ENCODE data around the gene SLC6A19. TPM values are rescaled to one million over a fixed set of nuclear protein-coding genes. Genes with fewer than 3 reads are reported as not detected.

SLC6A19 gene
- total and polyA plus RNA-seq, 10 of the 15 experiments (the other 5 are each of a cell fraction or from before 2014, with no cell fraction given), result 0.01 to 0.03 TPM; not detected in 8

DNA sequence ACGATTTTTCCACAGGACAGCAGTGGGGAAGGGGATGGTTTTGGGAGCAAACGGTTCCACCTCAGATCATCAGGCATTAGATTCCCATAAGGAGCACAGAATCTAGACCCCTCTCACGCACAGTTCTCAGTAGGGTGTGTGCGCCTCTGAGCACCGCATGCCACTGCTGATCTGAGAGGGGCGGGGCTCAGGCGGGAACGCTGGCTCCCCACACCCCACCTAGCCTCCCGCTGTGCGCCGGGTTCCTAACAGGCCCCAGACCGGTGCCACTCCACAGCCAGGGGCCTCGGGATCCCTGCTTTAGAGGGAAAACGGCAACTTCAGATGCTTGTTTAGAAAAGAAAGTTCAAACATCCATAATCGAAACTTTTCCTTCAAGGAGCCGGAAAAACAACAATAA lies 73.1 kb downstream of the SLC6A19 start:
- RAD21 ChIA-PET (ENCODE audit: unreplicated experiment), result no interaction called here
- SMC1A ChIA-PET (ENCODE audit: uncharacterized antibody, unreplicated experiment), result no interaction called here
- H3K9ac ChIP-seq (ENCODE audit: control insufficient read depth, insufficient read depth, low read length), result no peak overlapping the region
- POLR2A ChIA-PET, result no interaction called here
- peaks cover 0 to 18% of the 10 kb centered on the region in 2 experiments; a peak in 2 of 4 replicates for H3K36me3 ChIP-seq (ENCODE audit: control insufficient read depth in 2 of 2, insufficient read depth in 2 of 2, low read length in 1 of 2)
- H3K79me2 ChIP-seq (ENCODE audit: control insufficient read depth, insufficient read depth, low read length), result no peaks in the 10 kb centered on the region
- no peaks in the 10 kb centered on the region for H3K4me1 ChIP-seq (ENCODE audit: control insufficient read depth, insufficient read depth, low read length)
- intact Hi-C loops (cut with micrococcal nuclease; ENCODE audit: unreplicated experiment), result no loop called here
- whole genome bisulfite sequencing (ENCODE audit: insufficient coverage, insufficient replicate concordance, low lambda C conversion rate, missing lambda C conversion rate), result 61% methylated on average over 16 of the region's 16 CpGs
- no peaks in the 10 kb centered on the region; the same call in 2 of the 3 replicates for H3K9me3 ChIP-seq (replicated peaks; ENCODE audit: control insufficient read depth, insufficient read depth, low read length)
- no peaks in the 10 kb centered on the region for H3K27me3 ChIP-seq (replicated peaks in 1 of 2; ENCODE audit: control insufficient read depth in 2 of 2, insufficient read depth in 2 of 2, low read length in 1 of 2)
- BruUV-seq (replicated peaks), result no TSS peak
- no peak overlapping the region for H3K4me2 ChIP-seq (ENCODE audit: control insufficient read depth, insufficient read depth)
- H2AFZ ChIP-seq (ENCODE audit: control insufficient read depth, low read depth, low read length), result no peak overlapping the region
- H3K4me3 ChIP-seq, result no peak overlapping the region
- no peak for FAIRE-seq
- in situ Hi-C loops (cut with MboI), result no loop called here
- CTCF ChIA-PET, result no interaction called here
- ATAC-seq, result no peak
- H3K27ac ChIP-seq (ENCODE audit: control insufficient read depth, insufficient read depth), result no peak overlapping the region
- no peak for DNase-seq (ENCODE audit: low read depth, low spot score)
- H4K20me1 ChIP-seq (ENCODE audit: control insufficient read depth, insufficient read depth), result no peaks in the 10 kb centered on the region; the same call in 1 of the 2 replicates
- TF ChIP-seq NR2F1 (conservative IDR thresholded peaks at IDR 0.05) (no peak), HSF1 (IDR thresholded peaks at IDR 0.05; ENCODE audit: low read depth, low read length) (no peak), MEF2A (IDR thresholded peaks at IDR 0.05; ENCODE audit: insufficient read depth, low read depth, low read length) (no peak), GATAD2B (conservative IDR thresholded peaks at IDR 0.05; ENCODE audit: low read depth) (no peak), CEBPB (IDR thresholded peaks at IDR 0.05; ENCODE audit: borderline replicate concordance in 1 of 2, low read depth in 2 of 2, low read length in 2 of 2) (no peak), POU2F2 (IDR thresholded peaks at IDR 0.05; ENCODE audit: borderline replicate concordance, low read depth, low read length) (no peak), NFYA (IDR thresholded peaks at IDR 0.05; ENCODE audit: borderline replicate concordance, low read depth, low read length) (no peak), CBX5 (IDR thresholded peaks at IDR 0.05; ENCODE audit: low read depth) (no peak), CREB1 (IDR thresholded peaks at IDR 0.05; ENCODE audit: low read depth) (no peak), ZNF687 (IDR thresholded peaks at IDR 0.05) (no peak)
- TF ChIP-seq, protein P1, sequence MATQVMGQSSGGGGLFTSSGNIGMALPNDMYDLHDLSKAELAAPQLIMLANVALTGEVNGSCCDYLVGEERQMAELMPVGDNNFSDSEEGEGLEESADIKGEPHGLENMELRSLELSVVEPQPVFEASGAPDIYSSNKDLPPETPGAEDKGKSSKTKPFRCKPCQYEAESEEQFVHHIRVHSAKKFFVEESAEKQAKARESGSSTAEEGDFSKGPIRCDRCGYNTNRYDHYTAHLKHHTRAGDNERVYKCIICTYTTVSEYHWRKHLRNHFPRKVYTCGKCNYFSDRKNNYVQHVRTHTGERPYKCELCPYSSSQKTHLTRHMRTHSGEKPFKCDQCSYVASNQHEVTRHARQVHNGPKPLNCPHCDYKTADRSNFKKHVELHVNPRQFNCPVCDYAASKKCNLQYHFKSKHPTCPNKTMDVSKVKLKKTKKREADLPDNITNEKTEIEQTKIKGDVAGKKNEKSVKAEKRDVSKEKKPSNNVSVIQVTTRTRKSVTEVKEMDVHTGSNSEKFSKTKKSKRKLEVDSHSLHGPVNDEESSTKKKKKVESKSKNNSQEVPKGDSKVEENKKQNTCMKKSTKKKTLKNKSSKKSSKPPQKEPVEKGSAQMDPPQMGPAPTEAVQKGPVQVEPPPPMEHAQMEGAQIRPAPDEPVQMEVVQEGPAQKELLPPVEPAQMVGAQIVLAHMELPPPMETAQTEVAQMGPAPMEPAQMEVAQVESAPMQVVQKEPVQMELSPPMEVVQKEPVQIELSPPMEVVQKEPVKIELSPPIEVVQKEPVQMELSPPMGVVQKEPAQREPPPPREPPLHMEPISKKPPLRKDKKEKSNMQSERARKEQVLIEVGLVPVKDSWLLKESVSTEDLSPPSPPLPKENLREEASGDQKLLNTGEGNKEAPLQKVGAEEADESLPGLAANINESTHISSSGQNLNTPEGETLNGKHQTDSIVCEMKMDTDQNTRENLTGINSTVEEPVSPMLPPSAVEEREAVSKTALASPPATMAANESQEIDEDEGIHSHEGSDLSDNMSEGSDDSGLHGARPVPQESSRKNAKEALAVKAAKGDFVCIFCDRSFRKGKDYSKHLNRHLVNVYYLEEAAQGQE (IDR thresholded peaks at IDR 0.05; ENCODE audit: low read depth, low read length), result no peak
- TF ChIP-seq, protein P2, sequence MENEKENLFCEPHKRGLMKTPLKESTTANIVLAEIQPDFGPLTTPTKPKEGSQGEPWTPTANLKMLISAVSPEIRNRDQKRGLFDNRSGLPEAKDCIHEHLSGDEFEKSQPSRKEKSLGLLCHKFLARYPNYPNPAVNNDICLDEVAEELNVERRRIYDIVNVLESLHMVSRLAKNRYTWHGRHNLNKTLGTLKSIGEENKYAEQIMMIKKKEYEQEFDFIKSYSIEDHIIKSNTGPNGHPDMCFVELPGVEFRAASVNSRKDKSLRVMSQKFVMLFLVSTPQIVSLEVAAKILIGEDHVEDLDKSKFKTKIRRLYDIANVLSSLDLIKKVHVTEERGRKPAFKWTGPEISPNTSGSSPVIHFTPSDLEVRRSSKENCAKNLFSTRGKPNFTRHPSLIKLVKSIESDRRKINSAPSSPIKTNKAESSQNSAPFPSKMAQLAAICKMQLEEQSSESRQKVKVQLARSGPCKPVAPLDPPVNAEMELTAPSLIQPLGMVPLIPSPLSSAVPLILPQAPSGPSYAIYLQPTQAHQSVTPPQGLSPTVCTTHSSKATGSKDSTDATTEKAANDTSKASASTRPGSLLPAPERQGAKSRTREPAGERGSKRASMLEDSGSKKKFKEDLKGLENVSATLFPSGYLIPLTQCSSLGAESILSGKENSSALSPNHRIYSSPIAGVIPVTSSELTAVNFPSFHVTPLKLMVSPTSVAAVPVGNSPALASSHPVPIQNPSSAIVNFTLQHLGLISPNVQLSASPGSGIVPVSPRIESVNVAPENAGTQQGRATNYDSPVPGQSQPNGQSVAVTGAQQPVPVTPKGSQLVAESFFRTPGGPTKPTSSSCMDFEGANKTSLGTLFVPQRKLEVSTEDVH (IDR thresholded peaks at IDR 0.05; ENCODE audit: low read depth, partially characterized antibody), result no peak

Measured in GM12878 (cell line).